ENCODE results near the gene NPAS4. TPM values are rescaled to one million over a fixed set of nuclear protein-coding genes. Genes with fewer than 3 reads are reported as not detected.

NPAS4 gene
- total RNA-seq, 1 experiment from 2014 or later: not detected

- no peak for DNase-seq
- no peaks in the 10 kb centered on the region for H3K9me2 ChIP-seq (ENCODE audit: insufficient read depth)
- H4K20me1 ChIP-seq (ENCODE audit: insufficient read depth): no peaks in the 10 kb centered on the region
- no peaks in the 10 kb centered on the region for H3K9me3 ChIP-seq (ENCODE audit: insufficient read depth, low read depth)
- ChIA-PET CTCF (interaction anchor here (0.6 kb wide), 1 partner anchor 25 kb away, joined by 4 read pairs; no protein-coding TSS in a partner anchor), POLR2A (ENCODE audit: unreplicated experiment) (interaction anchor here (0.7 to 1.1 kb wide), 3 partner anchors 44 to 297 kb away, joined by 3 to 4 read pairs (median 3); no protein-coding TSS in a partner anchor)
- peaks cover 10% of the 10 kb centered on the region for H3K4me1 ChIP-seq (replicated peaks; ENCODE audit: insufficient read depth)
- H2AFZ ChIP-seq: no peak overlapping the region
- H3K79me2 ChIP-seq (ENCODE audit: low read depth): no peaks in the 10 kb centered on the region
- H3K4me3 ChIP-seq: peak overlapping the region; percentile 90; the same call in 1 of the 2 replicates
- H3K27ac ChIP-seq: no peak overlapping the region
- intact Hi-C loops (cut with micrococcal nuclease; ENCODE audit: unreplicated experiment): loop anchor here (2.0 kb wide), 1 partner anchor 27 kb away; the partner anchor contains the start of gene MRPL11
- peak overlapping the region; percentile 98 for H3K4me2 ChIP-seq
- no peak for TF ChIP-seq EZH2 (IDR thresholded peaks at IDR 0.05; ENCODE audit: low read depth)
- no peak for TF ChIP-seq CTCF (conservative IDR thresholded peaks at IDR 0.05)
- no peaks in the 10 kb centered on the region for H3K36me3 ChIP-seq (ENCODE audit: low read depth)
- BruUV-seq (replicated peaks): TSS peak; percentile 30
- peaks cover 14% of the 10 kb centered on the region; the same call in 1 of the 2 replicates for H3F3A ChIP-seq (ENCODE audit: insufficient read depth, low read depth)
- no peaks in the 10 kb centered on the region for H3K27me3 ChIP-seq (ENCODE audit: insufficient read depth, low read depth)
Observed at GRCh38 chr11:66465373-66466224, 44.8 kb downstream of the NPAS4 start.

- intact Hi-C loops (cut with micrococcal nuclease; ENCODE audit: unreplicated experiment): loop anchor here (2.0 kb wide), 1 partner anchor 28 kb away; the partner anchor contains the start of gene MRPL11
Observed at GRCh38 chr11:66466225-66467033, 45.6 kb downstream of the NPAS4 start, which contains the start of gene PELI3. Gene PELI3 (plus strand): TSS chr11:66466905. CDS start chr11:66468129, 1,224 bp downstream.

More at GRCh38 chr11:66466225-66467033, 45.6 kb downstream of the NPAS4 start, which contains the start of gene PELI3:
- no peaks in the 10 kb centered on the region for H3K9me2 ChIP-seq (ENCODE audit: insufficient read depth)
- BruUV-seq (replicated peaks): no TSS peak
- H3K4me3 ChIP-seq: peak within 1 kb of the TSS; percentile 90
- peak within 1 kb of the TSS; percentile 83 for H2AFZ ChIP-seq
- no peak within 1 kb of the TSS for H3K27ac ChIP-seq
- no peaks in the 10 kb centered on the region for H3K9me3 ChIP-seq (ENCODE audit: insufficient read depth, low read depth)
- no peak for TF ChIP-seq CTCF (conservative IDR thresholded peaks at IDR 0.05)
- ChIA-PET POLR2A (ENCODE audit: unreplicated experiment) (interaction anchor here (0.6 to 1.1 kb wide), 11 partner anchors 13 to 505 kb away, joined by 3 to 19 read pairs (median 4); partner anchors contain the start of gene MRPL11), CTCF (interaction anchor here (0.6 to 1.1 kb wide), 11 partner anchors 11 to 846 kb away, joined by 3 to 19 read pairs (median 4); partner anchors contain the start of genes MRPL11, RBM14 and ZDHHC24)
- H3K4me1 ChIP-seq (replicated peaks; ENCODE audit: insufficient read depth): peaks cover 10% of the 10 kb centered on the region
- peak within 1 kb of the TSS; percentile 98 for H3K4me2 ChIP-seq
- no peaks in the 10 kb centered on the region for H3K27me3 ChIP-seq (ENCODE audit: insufficient read depth, low read depth)
- H3K79me2 ChIP-seq (ENCODE audit: low read depth): no peaks in the 10 kb centered on the region
- H3F3A ChIP-seq (ENCODE audit: insufficient read depth, low read depth): peaks cover 14% of the 10 kb centered on the region; the same call in 1 of the 2 replicates
- H3K36me3 ChIP-seq (ENCODE audit: low read depth): no peaks in the 10 kb centered on the region
- no peaks in the 10 kb centered on the region for H4K20me1 ChIP-seq (ENCODE audit: insufficient read depth)
- DNase-seq: peak; percentile 77 to 95

All from PC-9 (cell line).